HG03139 (cell line): ENCODE data around the gene PLXNA4.

Experiments
- ATAC-seq: cut with Tn5 transposase; IDR thresholded peaks from one replicate; pipeline ENCODE4 v1.9.1; 2021; ENCODE audit not compliant: unreplicated experiment

Gene PLXNA4

GRCh38 chr7:132422502-132423111 is 153.7 kb downstream of the PLXNA4 start:
- no peak for ATAC-seq

GRCh38 chr7:132420527-132420926 is 155.7 kb downstream of the PLXNA4 start:
- no peak for ATAC-seq

GRCh38 chr7:132419542-132419941 is 156.7 kb downstream of the PLXNA4 start:
- ATAC-seq: no peak

GRCh38 chr7:132418840-132419239 is 157.4 kb downstream of the PLXNA4 start:
- ATAC-seq: no peak

- no peak for ATAC-seq
Measured at GRCh38 chr7:132417103-132417906, 159.0 kb downstream of the PLXNA4 start.

GRCh38 chr7:132416395-132416794 is 159.9 kb downstream of the PLXNA4 start:
- ATAC-seq: no peak

GRCh38 chr7:132415259-132415658 is 161.0 kb downstream of the PLXNA4 start:
- ATAC-seq: no peak

GRCh38 chr7:132414857-132415256 is 161.4 kb downstream of the PLXNA4 start:
- no peak for ATAC-seq

- ATAC-seq: no peak
Measured at GRCh38 chr7:132412435-132412834, 163.8 kb downstream of the PLXNA4 start.

- no peak for ATAC-seq
Measured at GRCh38 chr7:132410861-132411541, 165.3 kb downstream of the PLXNA4 start.

GRCh38 chr7:132410385-132410784 is 165.9 kb downstream of the PLXNA4 start:
- no peak for ATAC-seq

GRCh38 chr7:132407764-132408163 is 168.5 kb downstream of the PLXNA4 start:
- no peak for ATAC-seq

- no peak for ATAC-seq
Measured at GRCh38 chr7:132406039-132406438, 170.2 kb downstream of the PLXNA4 start.

GRCh38 chr7:132404261-132404660 is 172.0 kb downstream of the PLXNA4 start:
- no peak for ATAC-seq

- ATAC-seq: no peak
Measured at GRCh38 chr7:132403465-132404110, 172.7 kb downstream of the PLXNA4 start.

- ATAC-seq: no peak
Measured at GRCh38 chr7:132402751-132403245, 173.5 kb downstream of the PLXNA4 start.

GRCh38 chr7:132402096-132402495 is 174.2 kb downstream of the PLXNA4 start:
- ATAC-seq: no peak

- ATAC-seq: no peak
Measured at GRCh38 chr7:132400561-132401142, 175.6 kb downstream of the PLXNA4 start.

- ATAC-seq: no peak
Measured at GRCh38 chr7:132399367-132399766, 176.9 kb downstream of the PLXNA4 start.

- ATAC-seq: no peak
Measured at GRCh38 chr7:132398253-132398925, 177.9 kb downstream of the PLXNA4 start.
